ENCODE measurements around the gene WDR86. TPM values are rescaled to one million over a fixed set of nuclear protein-coding genes. Genes with fewer than 3 reads are reported as not detected.

Gene WDR86
- total and polyA plus RNA-seq, 2 experiments from 2014 or later: 9.1 to 59.1 TPM

DNA sequence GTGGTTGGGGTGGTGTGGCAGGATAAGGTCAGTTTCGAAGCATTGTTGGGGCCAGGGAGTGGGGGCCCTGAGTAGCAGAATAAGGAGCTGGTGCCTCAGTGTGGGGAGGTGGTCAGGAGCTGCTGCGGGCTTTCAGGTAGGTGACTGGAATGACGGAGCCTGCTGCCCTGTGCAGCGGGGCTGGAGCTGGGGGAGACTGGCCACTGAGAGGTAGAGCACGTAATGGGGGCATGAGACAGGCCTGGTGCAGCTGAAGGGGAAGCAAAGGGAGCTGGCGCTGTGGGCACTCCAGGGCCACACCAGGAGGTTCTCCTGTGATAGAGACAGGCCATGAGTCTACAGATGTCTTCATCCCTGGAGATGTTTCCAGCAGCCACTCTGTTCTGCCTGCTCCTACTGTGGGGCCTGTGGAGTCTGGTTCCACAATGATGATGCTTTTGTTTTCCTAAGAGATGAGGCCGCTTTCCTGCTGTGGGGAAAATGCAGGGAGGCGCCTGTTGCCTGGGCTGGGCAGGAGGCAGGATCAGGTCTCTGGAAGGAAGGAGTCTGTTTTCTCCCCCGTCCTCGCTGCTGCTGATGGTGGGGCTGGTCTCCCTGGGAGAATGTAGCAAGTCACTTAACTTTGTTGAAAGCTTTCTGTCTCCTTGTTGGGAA is 37.1 kb downstream of the WDR86 start (continued):
- TF ChIP-seq, protein P1, sequence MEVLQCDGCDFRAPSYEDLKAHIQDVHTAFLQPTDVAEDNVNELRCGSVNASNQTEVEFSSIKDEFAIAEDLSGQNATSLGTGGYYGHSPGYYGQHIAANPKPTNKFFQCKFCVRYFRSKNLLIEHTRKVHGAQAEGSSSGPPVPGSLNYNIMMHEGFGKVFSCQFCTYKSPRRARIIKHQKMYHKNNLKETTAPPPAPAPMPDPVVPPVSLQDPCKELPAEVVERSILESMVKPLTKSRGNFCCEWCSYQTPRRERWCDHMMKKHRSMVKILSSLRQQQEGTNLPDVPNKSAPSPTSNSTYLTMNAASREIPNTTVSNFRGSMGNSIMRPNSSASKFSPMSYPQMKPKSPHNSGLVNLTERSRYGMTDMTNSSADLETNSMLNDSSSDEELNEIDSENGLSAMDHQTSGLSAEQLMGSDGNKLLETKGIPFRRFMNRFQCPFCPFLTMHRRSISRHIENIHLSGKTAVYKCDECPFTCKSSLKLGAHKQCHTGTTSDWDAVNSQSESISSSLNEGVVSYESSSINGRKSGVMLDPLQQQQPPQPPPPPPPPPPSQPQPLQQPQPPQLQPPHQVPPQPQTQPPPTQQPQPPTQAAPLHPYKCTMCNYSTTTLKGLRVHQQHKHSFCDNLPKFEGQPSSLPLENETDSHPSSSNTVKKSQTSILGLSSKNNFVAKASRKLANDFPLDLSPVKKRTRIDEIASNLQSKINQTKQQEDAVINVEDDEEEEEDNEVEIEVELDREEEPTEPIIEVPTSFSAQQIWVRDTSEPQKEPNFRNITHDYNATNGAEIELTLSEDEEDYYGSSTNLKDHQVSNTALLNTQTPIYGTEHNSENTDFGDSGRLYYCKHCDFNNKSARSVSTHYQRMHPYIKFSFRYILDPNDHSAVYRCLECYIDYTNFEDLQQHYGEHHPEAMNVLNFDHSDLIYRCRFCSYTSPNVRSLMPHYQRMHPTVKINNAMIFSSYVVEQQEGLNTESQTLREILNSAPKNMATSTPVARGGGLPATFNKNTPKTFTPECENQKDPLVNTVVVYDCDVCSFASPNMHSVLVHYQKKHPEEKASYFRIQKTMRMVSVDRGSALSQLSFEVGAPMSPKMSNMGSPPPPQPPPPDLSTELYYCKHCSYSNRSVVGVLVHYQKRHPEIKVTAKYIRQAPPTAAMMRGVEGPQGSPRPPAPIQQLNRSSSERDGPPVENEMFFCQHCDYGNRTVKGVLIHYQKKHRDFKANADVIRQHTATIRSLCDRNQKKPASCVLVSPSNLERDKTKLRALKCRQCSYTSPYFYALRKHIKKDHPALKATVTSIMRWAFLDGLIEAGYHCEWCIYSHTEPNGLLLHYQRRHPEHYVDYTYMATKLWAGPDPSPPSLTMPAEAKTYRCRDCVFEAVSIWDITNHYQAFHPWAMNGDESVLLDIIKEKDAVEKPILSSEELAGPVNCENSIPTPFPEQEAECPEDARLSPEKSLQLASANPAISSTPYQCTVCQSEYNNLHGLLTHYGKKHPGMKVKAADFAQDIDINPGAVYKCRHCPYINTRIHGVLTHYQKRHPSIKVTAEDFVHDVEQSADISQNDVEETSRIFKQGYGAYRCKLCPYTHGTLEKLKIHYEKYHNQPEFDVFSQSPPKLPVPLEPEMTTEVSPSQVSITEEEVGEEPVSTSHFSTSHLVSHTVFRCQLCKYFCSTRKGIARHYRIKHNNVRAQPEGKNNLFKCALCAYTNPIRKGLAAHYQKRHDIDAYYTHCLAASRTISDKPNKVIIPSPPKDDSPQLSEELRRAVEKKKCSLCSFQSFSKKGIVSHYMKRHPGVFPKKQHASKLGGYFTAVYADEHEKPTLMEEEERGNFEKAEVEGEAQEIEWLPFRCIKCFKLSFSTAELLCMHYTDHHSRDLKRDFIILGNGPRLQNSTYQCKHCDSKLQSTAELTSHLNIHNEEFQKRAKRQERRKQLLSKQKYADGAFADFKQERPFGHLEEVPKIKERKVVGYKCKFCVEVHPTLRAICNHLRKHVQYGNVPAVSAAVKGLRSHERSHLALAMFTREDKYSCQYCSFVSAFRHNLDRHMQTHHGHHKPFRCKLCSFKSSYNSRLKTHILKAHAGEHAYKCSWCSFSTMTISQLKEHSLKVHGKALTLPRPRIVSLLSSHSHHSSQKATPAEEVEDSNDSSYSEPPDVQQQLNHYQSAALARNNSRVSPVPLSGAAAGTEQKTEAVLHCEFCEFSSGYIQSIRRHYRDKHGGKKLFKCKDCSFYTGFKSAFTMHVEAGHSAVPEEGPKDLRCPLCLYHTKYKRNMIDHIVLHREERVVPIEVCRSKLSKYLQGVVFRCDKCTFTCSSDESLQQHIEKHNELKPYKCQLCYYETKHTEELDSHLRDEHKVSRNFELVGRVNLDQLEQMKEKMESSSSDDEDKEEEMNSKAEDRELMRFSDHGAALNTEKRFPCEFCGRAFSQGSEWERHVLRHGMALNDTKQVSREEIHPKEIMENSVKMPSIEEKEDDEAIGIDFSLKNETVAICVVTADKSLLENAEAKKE (CRISPR knock-in tag; IDR thresholded peaks at IDR 0.05): no peak
- no peak for TF ChIP-seq EZH2 (IDR thresholded peaks at IDR 0.05; ENCODE audit: low read depth, unreplicated experiment)

DNA sequence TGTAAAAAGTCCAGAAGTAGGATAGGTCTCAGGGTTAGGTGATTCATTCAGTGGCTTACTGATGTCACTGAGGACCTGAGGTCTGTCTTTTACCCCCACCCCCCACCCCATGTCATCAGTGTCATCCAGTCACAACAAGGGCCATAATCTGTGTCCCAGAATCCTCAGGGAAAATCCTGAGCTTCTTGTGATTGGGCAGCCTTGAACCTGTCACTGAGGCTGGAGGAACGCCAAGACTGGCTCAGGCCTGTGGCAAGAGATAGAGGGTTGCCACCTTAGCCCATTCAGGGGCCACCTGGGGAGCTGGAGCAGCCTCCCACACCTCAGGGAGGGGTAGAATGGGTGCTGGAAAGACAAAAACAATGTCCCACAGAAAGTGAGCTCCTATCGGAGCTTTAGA is 38.6 kb downstream of the WDR86 start:
- Mint-ChIP-seq H3K27ac (no peak overlapping the region), H3K4me3 (no peak overlapping the region), H3K36me3 (ENCODE audit: low read depth) (peaks cover 7% of the 10 kb centered on the region; the same call in 2 of the 3 replicates), H3K9me3 (no peaks in the 10 kb centered on the region), H3K4me1 (peaks cover 26% of the 10 kb centered on the region), H3K27me3 (ENCODE audit: insufficient read depth, low read depth, poor library complexity) (peaks cover 3% of the 10 kb centered on the region)
- Histone ChIP-seq H3K4me1 (ENCODE audit: insufficient read depth) (peaks cover 11% of the 10 kb centered on the region), H3K79me2 (replicated peaks; ENCODE audit: insufficient read depth) (no peaks in the 10 kb centered on the region), H3F3A (replicated peaks; ENCODE audit: low read depth) (0 out of 2 replicates have a peak, but pooled peaks cover 6% of the 10 kb centered on the region), H2AFZ (no peak overlapping the region), H3K9me2 (ENCODE audit: insufficient read depth) (no peaks in the 10 kb centered on the region), H3K36me3 (ENCODE audit: insufficient read depth) (no peaks in the 10 kb centered on the region), H4K20me1 (replicated peaks; ENCODE audit: insufficient read depth) (no peaks in the 10 kb centered on the region), H3K27ac (ENCODE audit: low read depth) (no peak overlapping the region), H3K4me2 (no peak overlapping the region), H3K27me3 (ENCODE audit: insufficient read depth) (no peaks in the 10 kb centered on the region), H3K4me3 (no peak overlapping the region)
- ATAC-seq (no peak), DNase-seq (ENCODE audit: low spot score) (no peak)
- TF ChIP-seq, protein P2, sequence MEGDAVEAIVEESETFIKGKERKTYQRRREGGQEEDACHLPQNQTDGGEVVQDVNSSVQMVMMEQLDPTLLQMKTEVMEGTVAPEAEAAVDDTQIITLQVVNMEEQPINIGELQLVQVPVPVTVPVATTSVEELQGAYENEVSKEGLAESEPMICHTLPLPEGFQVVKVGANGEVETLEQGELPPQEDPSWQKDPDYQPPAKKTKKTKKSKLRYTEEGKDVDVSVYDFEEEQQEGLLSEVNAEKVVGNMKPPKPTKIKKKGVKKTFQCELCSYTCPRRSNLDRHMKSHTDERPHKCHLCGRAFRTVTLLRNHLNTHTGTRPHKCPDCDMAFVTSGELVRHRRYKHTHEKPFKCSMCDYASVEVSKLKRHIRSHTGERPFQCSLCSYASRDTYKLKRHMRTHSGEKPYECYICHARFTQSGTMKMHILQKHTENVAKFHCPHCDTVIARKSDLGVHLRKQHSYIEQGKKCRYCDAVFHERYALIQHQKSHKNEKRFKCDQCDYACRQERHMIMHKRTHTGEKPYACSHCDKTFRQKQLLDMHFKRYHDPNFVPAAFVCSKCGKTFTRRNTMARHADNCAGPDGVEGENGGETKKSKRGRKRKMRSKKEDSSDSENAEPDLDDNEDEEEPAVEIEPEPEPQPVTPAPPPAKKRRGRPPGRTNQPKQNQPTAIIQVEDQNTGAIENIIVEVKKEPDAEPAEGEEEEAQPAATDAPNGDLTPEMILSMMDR (conservative IDR thresholded peaks at IDR 0.05; ENCODE audit: low read depth in 2 of 2): no peak
- TF ChIP-seq, protein P3, sequence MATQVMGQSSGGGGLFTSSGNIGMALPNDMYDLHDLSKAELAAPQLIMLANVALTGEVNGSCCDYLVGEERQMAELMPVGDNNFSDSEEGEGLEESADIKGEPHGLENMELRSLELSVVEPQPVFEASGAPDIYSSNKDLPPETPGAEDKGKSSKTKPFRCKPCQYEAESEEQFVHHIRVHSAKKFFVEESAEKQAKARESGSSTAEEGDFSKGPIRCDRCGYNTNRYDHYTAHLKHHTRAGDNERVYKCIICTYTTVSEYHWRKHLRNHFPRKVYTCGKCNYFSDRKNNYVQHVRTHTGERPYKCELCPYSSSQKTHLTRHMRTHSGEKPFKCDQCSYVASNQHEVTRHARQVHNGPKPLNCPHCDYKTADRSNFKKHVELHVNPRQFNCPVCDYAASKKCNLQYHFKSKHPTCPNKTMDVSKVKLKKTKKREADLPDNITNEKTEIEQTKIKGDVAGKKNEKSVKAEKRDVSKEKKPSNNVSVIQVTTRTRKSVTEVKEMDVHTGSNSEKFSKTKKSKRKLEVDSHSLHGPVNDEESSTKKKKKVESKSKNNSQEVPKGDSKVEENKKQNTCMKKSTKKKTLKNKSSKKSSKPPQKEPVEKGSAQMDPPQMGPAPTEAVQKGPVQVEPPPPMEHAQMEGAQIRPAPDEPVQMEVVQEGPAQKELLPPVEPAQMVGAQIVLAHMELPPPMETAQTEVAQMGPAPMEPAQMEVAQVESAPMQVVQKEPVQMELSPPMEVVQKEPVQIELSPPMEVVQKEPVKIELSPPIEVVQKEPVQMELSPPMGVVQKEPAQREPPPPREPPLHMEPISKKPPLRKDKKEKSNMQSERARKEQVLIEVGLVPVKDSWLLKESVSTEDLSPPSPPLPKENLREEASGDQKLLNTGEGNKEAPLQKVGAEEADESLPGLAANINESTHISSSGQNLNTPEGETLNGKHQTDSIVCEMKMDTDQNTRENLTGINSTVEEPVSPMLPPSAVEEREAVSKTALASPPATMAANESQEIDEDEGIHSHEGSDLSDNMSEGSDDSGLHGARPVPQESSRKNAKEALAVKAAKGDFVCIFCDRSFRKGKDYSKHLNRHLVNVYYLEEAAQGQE (IDR thresholded peaks at IDR 0.05; ENCODE audit: unreplicated experiment): no peak
- no peak for TF ChIP-seq CREB1 (CRISPR knock-in tag; IDR thresholded peaks at IDR 0.05; ENCODE audit: low read depth)
- no peak for TF ChIP-seq EZH2 (IDR thresholded peaks at IDR 0.05; ENCODE audit: low read depth, unreplicated experiment)
- no peak for TF ChIP-seq EZH2phosphoT487 (IDR thresholded peaks at IDR 0.05; ENCODE audit: unreplicated experiment)
- TF ChIP-seq, protein P4, sequence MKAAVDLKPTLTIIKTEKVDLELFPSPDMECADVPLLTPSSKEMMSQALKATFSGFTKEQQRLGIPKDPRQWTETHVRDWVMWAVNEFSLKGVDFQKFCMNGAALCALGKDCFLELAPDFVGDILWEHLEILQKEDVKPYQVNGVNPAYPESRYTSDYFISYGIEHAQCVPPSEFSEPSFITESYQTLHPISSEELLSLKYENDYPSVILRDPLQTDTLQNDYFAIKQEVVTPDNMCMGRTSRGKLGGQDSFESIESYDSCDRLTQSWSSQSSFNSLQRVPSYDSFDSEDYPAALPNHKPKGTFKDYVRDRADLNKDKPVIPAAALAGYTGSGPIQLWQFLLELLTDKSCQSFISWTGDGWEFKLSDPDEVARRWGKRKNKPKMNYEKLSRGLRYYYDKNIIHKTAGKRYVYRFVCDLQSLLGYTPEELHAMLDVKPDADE (IDR thresholded peaks at IDR 0.05): no peak
- TF ChIP-seq JUNB (IDR thresholded peaks at IDR 0.05; ENCODE audit: unreplicated experiment): no peak
- no peak for TF ChIP-seq NANOG (IDR thresholded peaks at IDR 0.05; ENCODE audit: borderline replicate concordance)
- no peak for TF ChIP-seq ZNF331 (CRISPR knock-in tag; IDR thresholded peaks at IDR 0.05; ENCODE audit: low read depth)
- no peak for TF ChIP-seq POLR2AphosphoS5 (IDR thresholded peaks at IDR 0.05; ENCODE audit: low read depth)

Measured in GM23338 (cell line).